Measurements from ENCODE around the gene TADA2B. TPM values are rescaled to one million over a fixed set of nuclear protein-coding genes. Genes with fewer than 3 reads are reported as not detected.

Gene TADA2B
- total RNA-seq, 2 donors from 2014 or later = 21.5 to 24.2 TPM

DNA sequence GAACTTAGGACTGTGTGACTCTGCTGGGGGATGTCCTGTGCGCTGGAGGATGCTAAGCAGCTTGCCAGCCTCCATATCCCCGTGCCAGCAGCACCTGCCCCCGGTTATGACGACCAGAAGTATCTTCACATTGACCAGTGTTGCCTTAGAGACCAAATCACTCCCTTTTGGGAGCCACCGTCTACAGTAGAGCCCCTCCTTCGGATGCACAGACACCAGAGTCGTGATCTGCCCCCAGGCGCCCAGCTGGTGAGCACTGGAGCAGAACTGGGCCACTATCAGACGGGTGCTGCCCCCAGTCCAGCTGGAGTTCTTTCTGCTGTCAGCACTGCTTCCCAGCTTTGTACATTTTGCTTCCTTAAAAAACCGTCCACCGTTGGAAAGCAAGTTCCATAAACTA, 30.0 kb upstream of the TADA2B start:
- no peak overlapping the region for H3K27ac ChIP-seq
- peaks cover 48% of the 10 kb centered on the region for H3K36me3 ChIP-seq
- ATAC-seq (ENCODE audit: insufficient number of reproducible peaks, low FRiP score, low read depth) (no peak), DNase-seq (ENCODE audit: low spot score) (no peak)
- no peak for TF ChIP-seq CTCF (IDR thresholded peaks at IDR 0.05)
- H3K4me3 ChIP-seq = no peak overlapping the region
- H3K4me1 ChIP-seq (ENCODE audit: control insufficient read depth in 1 of 2, low read depth in 2 of 2) = no peaks in the 10 kb centered on the region
- H3K27me3 ChIP-seq (replicated peaks; ENCODE audit: insufficient read depth) = no peaks in the 10 kb centered on the region
- no peaks in the 10 kb centered on the region for H3K9me3 ChIP-seq

GRCh38 chr4:7014815-7015214, 28.4 kb upstream of the TADA2B start:
- Histone ChIP-seq H3K36me3 (peaks cover 42% of the 10 kb centered on the region), H3K4me1 (ENCODE audit: control insufficient read depth in 1 of 2, low read depth in 2 of 2) (no peaks in the 10 kb centered on the region), H3K4me3 (no peak overlapping the region), H3K27me3 (replicated peaks; ENCODE audit: insufficient read depth) (no peaks in the 10 kb centered on the region), H3K27ac (no peak overlapping the region), H3K9me3 (no peaks in the 10 kb centered on the region)
- DNase-seq (ENCODE audit: low spot score) (no peak), ATAC-seq (ENCODE audit: insufficient number of reproducible peaks, low FRiP score, low read depth) (no peak)
- TF ChIP-seq CTCF (IDR thresholded peaks at IDR 0.05) = no peak

DNA sequence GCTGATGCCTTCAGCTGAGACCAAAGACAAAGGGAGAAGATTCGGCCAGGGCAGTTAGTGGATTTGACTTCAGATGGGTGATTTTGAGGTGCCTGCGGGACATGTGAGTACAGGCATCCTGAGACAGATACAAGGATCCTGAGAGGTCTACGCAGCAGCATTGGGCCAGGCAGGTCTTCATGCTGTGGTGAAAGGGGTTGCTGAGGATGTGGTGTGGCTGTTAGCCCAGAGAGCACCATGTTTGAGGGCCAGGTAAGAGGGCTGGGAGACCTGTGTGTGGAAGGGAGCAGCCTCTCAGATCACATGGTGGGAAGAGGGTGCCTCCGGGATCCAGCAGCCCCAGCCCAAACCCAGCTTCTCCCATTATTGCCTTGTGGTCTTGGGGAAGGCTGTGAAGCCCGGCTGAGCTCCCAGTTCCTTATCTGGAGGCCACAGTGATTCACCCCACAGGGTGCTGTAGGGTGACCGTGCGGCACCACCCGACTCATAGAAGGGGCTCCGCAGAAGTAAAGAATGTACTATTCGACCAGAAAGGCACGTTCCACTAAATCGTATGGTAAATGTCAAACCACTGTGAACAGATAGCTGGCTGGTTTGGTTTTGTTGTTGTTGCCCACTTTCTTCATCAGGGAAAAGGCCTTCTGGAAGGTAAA, 27.7 kb upstream of the TADA2B start:
- Histone ChIP-seq H3K27ac (no peak overlapping the region), H3K36me3 (peaks cover 36% of the 10 kb centered on the region), H3K4me3 (no peak overlapping the region), H3K9me3 (no peaks in the 10 kb centered on the region), H3K4me1 (ENCODE audit: control insufficient read depth in 1 of 2, low read depth in 2 of 2) (no peaks in the 10 kb centered on the region), H3K27me3 (replicated peaks; ENCODE audit: insufficient read depth) (no peaks in the 10 kb centered on the region)
- DNase-seq (ENCODE audit: low spot score) = no peak
- no peak for TF ChIP-seq CTCF (IDR thresholded peaks at IDR 0.05)
- ATAC-seq (ENCODE audit: insufficient number of reproducible peaks, low FRiP score, low read depth) = no peak

- DNase-seq (ENCODE audit: low spot score) (no peak), ATAC-seq (ENCODE audit: insufficient number of reproducible peaks, low FRiP score, low read depth) (no peak)
- Histone ChIP-seq H3K4me3 (no peak overlapping the region), H3K9me3 (no peaks in the 10 kb centered on the region), H3K4me1 (ENCODE audit: control insufficient read depth in 1 of 2, low read depth in 2 of 2) (no peaks in the 10 kb centered on the region), H3K27me3 (replicated peaks; ENCODE audit: insufficient read depth) (no peaks in the 10 kb centered on the region), H3K27ac (no peak overlapping the region), H3K36me3 (peaks cover 33% of the 10 kb centered on the region)
- no peak for TF ChIP-seq CTCF (IDR thresholded peaks at IDR 0.05)
Measured at GRCh38 chr4:7016086-7016485, 27.1 kb upstream of the TADA2B start.

GRCh38 chr4:7016512-7016911, 26.7 kb upstream of the TADA2B start:
- H3K36me3 ChIP-seq = peaks cover 31% of the 10 kb centered on the region
- H3K4me3 ChIP-seq = no peak overlapping the region
- DNase-seq (ENCODE audit: low spot score) = no peak

More at GRCh38 chr4:7016512-7016911, 26.7 kb upstream of the TADA2B start:
- no peak for TF ChIP-seq CTCF (IDR thresholded peaks at IDR 0.05)
- Histone ChIP-seq H3K9me3 (no peaks in the 10 kb centered on the region), H3K4me1 (ENCODE audit: control insufficient read depth in 1 of 2, low read depth in 2 of 2) (no peaks in the 10 kb centered on the region), H3K27ac (no peak overlapping the region), H3K27me3 (replicated peaks; ENCODE audit: insufficient read depth) (no peaks in the 10 kb centered on the region)
- no peak for ATAC-seq (ENCODE audit: insufficient number of reproducible peaks, low FRiP score, low read depth)

All from thoracic aorta (tissue), 2 donors.